IPS-NIHi7 (cell line): ENCODE measurements around the gene SBNO2.
A peak's percentile ranks its signal among the peaks of the same experiment; 100 is the strongest.
"Not testable (repeated sequence)": the region's sequence is repeated elsewhere in the genome, so short reads cannot be mapped to it uniquely, and the experiment has no call there.

Source experiments
- DNase-seq: peaks from one replicate; pipeline ENCODE4 v3.0.0; 2012; ENCODE audit warnings: mixed read lengths; ENCODE audit errors: extremely low spot score

The SBNO2 gene

DNA sequence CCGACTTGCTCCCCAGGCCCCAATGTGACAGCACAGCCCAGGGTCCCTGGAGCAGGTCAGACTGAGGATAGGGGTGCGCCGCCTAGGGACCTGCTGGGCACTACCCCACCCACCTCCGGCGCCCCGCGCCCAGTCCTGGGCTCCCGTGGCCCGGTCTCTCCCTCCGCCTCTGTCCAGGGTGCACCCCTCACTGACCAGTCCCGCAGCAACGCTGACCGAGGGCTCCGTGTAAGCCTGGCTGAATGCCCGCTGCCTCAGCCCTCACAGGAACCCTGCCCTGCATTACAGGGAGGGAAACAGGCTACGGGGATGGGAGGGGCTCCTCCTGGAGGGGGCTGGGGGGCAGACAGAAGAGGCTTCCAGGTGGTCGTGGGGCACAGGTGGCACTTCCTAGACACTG lies 38.6 kb downstream of the SBNO2 start:
- DNase-seq, result no peak

DNA sequence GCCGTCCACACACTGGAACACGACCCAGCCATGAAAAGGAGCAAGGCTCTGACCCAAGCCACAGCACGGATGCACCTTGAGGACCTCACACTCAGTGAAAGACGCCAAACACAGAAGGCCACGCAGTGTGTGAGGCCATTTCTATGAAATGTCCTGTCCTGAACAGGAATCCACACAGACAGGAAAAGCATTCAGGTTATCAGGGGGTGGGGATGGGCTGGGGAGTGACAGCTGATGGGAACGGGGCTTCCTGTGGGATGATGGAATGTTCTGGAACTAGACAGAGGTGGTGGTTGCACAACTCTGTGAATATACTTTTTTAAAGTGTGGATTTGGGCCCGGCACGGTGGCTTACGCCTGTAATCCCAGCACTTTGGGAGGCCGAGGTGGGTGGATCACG lies 39.6 kb downstream of the SBNO2 start:
- no peak for DNase-seq

DNA sequence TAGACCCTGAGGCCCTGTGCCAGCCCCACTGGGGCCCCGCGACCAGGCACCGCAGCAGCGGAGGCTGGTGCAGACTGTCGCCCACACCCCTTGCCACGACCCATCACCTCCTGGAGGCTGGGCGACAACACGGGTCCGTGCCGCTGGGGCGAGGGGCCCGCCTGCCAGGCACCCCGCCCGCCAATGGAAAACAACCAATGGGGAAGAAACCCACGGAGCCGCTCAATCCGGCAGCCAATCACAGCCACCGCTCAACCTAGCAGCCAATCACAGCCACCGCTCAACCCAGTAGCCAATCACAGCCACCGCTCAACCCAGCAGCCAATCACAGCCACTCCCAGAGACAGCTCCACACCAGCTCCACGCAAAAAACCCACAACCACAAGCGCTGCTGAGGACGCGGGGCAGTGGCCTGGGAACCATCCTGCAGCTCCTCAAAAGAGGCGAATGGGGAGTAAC lies 40.6 kb downstream of the SBNO2 start:
- DNase-seq, result peak; percentile 85

DNA sequence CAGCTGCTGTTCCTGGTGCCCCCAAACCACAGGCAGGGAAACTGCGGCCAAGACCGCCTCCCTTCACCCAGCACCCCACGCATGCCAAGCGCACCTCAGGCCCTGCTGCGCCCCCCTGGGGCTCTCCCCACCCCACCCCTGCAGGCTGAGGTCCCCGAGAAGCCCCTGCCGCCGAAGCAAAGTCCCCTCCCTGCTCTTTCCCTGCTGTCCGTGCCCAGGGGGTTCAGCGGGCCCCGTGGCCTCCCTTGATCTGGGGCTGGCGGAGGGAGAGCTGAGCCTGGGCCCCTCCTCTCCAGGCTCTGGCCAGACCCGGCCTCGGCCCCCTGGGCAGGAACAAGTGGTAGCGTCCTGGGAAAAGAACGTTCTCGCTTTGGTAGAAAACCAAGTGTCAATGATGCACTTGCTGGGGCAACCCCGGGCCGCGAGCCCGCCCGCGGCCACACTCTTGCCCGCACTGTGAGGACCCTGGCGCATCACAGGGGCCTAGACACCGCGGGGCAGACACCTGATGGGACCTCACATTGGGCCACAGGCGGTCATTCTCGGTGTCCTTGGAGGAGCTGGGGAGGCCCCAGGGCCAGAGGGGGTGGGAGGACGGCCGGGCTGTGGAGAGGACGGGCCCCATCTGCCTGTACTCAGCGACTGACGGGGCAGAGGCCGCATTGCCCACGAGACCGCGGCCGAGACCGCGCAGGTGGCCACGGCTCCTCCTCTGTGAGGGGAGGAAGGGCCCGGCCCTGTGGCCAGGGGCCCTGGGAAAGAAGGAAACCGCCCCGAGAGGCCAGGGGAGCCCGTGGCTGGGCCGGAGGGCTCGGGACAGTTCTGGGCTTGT lies 41.3 kb downstream of the SBNO2 start:
- no peak for DNase-seq

DNA sequence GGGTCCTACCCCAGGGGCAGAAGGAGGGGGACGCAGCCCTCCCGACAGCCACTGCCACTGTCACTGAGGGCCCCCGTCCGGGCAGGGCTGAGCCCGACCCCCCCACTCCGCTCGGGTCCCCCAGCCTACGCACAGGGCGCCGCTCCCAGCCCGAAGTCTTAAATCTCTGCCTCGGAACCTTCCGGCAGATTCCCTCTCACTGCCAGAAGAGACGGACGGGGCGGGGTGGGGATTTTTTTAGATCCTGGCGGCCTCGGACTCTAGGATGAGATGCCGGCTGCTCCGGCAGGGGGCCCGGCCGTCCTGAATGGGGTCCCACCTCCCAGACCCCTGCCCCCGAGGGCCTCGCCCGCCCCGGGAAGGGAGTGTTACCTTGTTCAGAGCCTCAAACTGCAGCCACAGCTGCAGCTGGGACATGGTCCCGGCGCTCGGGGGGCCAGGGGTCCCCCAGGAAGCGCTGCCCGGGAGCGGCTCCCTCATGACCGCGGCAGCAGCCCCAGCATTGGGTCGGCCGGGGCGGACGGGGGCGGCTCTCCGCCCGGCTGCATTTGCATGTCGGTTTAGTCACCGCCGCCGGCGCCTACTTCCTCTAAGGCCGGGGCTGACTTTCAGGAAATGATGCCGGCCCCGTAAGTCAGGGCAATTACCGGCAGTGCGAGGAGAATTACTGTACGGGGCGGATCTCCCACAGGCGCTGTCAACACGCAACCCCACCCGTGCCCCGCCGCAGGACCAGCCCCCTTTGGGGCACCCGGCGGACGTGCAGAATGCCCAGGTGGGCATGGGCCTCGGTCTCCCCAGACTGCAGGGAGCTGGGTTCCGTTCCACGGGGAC lies 42.1 kb downstream of the SBNO2 start:
- peak; percentile 81 for DNase-seq

DNA sequence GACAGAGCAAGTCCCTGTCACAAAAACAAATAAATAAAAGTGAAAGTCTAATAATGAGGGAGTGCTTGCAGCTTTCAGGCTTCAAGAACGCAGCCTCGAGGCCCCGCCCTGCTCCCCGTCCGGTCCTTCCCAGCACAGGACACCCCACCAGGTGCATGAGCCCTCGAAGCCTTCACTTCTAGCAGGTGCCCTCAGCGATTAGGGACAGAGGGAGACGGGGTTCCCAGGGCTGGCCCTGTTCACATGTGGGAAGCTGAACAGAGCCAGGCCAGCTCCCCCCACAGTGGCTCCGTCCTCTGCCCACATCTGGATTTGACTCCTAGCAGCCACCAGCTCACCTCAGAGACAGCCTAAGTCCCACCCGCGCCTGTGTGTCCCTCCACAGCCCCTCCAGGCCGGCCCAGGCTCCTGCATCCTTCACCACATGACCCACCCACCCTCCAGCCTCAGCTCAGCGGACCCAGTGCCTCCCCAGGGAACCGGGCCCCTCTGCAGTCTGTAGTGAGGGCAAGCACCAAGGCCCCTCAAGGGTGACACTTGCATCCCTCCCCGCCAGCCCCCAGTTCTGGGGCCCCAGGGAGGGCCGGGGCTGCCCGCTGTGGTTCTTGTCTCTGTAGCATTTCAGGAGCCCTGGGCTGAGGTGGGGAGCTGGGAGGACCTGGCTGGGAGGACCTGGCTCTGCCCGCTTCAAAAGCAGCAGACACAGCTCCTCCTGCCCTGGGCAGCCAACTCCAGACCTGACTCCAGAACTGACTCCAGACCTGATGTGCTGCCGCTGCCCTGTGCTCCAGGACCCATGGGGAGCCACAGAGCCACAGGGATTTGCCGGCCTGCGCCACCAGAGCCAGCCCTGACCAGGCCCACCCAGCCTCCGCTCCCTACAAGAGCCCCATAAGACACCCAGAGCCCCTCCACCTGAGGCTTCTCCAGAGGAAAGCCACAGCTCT lies 43.0 kb downstream of the SBNO2 start:
- no peak for DNase-seq

DNA sequence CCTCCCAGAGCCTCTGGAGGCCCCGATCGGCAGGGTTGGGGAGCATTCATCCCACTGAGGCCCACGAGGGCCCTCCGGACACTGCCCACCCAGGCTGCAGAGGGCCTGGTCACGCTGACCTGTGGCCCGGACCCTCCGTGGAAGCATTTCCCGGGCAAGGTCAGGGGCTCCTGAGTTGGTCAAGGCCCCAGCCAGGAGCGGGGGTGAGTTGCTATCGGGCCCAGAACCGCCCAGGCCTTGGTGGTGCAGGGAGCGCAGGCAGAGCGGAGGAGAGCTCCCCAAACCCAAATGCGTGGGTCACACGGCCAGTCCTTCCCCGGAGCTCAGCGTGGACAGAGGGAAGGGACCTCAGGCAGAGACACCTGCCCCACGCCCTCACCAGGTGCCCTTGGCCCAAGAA lies 44.5 kb downstream of the SBNO2 start:
- DNase-seq, result no peak

DNA sequence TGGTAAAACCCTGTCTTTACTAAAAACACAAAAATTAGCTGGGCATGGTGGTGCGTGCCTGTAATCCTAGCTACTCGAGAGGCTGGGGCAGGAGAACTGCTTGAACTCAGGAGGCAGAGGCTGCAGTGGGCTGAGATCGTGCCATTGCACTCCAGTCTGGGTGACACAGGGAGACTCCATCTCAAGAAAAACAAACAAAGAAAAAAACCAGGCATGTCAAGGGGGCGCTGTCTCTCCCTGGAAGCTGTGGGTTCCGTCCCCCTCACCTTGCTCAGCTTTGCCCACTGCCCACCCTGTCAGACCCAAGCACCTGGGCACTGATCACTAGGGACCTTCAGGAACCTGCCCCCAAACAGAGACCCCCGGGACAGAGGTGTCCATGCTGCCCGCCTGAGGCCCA lies 45.0 kb downstream of the SBNO2 start:
- DNase-seq, result not testable (repeated sequence)

DNA sequence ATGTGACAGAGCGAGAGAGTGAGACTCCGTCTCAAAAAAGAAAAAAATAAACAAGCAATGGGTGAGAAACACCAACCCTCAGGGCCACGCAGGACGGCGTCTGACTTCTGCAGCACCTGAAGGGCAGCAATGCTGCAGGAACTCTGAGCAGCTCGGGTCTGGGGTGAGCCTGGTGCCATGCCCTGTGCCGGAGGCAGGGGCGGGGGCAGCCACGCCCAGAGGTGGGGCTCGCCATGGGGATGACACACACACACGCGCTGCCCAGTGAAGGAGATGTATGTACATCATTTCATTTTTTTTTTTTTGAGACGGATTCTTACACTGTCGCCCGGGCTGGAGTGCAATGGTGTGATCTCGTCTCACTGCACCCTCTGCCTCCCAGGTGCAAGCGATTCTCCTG lies 46.0 kb downstream of the SBNO2 start:
- no peak for DNase-seq

DNA sequence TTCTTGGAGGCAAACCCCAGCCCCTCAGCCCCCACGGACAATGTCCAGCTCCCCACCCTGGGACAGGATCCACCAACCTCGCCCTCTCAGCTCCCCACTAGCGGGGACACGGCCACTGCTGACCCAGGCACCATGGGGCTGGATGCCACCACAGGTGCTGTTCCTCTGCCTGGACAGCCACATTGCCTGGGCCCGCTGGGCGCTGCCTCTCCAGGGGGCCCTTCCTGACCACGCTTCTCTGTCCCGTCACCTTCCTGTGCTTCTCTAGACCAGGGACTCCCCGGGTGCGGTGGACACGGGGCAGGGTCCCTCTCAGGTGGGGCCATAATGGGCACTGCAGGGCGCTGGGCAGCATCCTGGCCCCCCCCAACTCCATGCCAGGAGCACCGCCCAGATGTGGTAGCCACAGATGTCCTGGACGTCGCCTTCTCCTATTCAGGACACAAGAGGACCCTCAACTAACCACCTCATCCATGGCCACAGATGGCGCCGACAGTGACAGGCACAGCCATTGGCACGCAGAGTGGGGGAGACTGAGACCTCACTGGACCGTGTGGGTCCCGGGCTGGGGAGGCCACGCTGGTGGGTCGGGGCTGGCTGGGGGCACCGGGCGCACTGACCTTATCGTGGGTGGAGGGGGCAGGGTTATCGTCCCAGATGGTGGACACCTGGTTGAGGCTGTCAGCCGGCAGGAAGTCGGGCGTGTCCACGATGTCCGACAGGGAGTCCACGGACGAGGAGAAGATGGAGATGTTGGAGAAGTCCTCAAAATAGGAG lies 46.9 kb downstream of the SBNO2 start:
- no peak for DNase-seq

DNA sequence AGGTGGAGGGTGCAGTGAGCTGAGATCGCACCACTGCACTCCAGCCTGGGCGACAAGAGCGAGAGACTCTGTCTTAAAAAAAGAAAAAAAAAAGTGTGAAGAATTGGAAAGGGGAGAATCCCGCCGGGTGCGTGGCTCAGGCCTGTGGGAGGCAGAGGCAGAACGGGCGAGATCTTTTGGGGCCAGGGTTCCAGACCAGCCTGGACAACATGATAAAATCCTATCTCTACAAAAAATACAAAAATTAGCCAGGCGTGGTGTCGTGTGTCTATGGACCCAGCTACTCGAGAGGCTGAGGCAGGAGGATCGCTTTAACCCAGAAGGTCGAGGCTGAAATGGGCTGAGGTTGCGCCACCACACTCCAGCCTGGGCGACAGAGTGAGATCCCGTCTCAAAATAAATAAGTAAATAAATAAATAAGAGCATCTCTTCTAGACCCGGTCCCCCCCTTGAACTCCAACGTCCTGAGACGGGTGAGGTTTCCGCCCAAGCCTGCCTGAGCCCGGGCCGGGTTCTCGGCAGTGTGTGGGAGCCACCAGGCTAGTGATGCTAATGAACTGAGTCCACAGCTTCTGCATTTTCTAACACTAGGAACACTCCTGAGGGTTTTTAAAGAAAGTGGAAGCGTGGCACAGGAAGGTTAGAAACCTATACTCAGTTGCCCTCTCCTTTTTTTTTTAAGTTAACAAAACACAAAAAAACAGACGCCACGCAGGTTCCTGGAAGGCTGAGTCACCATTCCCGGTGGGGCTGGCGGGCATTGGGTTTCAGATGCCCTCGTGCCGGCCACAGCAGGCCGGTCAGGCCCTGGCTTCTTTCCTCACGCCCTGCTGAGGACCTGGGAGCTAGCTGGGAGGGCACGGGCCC lies 48.2 kb downstream of the SBNO2 start:
- DNase-seq, result no peak

DNA sequence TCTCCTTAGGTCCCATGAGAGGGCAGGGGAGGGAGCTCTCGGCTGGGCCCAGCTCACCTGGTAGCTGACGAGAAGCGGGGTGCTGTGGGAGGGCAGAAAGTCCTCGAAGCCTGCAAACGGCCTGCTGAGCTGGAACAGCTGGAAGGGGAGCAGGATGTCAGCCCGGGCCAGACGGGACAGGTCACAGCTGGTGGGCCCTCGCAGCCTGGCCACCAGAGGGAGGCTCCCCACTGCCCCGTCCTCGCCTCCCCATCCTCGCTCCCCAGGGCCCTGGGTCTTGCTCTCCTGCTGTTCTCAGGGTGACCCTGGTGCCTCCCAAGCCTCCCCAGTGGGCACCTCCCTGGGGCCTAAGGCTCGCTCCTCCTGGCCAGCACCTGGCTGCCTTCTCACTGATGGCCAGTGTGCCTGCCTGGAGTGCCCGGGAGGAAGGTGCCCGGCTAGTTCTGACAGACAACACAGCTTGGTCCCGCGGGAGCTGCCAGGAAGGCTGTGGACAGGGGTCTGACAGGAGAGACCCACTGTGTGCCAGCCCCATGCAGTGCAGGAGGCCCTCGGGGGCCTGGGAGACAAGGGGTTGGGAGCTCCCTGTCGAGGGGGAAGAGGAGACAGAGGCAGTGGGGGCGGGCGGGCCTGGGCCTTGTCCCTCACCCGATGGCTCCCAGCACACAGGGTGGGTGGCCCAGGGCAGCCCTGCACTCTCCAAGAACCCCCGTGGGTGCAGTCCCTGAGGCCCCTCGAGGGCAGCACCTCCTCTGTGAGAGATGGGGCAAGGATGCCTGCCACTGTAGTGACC lies 50.0 kb downstream of the SBNO2 start:
- DNase-seq, result no peak

DNA sequence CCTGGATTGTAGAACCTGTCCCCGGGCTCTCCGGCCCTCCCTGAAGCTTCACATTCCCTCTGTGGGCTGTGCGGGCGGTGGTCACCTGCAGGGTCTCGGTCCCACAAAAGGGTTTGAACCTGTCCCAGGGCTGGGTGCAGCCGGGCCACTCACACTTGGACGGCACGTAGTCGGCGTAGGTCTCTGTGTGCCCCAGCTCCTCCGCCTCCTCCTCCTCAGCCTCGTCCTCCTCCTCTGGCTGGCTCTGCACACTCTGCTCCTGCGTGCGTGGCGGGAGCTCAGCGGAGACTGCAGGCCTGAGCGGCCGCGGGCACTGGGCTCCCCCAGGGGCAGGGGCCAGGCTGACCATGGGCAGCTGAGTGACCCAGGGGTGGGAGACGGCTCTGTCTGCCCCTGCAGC lies 50.7 kb downstream of the SBNO2 start:
- DNase-seq, result no peak

DNA sequence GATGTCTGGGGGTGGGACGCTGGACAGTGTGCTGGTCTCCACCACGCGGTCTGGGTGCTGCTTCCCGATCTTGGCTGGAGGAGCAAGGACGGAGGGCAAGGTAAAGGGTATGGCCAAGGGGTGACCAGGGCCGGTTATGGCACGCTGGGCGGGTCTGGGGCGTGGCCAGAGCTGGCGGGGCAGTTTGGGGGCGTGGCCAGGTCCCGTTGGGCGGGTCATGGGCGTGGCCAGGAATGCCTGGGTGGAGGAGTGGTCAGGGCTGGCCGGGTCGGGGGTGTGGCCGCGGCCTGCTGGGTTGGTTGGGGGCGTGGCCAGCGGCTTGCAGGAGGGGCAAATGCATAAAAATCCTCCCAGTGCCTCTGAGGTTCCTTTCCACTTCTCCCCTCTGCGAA lies 51.1 kb downstream of the SBNO2 start:
- peak; percentile 98 for DNase-seq

DNA sequence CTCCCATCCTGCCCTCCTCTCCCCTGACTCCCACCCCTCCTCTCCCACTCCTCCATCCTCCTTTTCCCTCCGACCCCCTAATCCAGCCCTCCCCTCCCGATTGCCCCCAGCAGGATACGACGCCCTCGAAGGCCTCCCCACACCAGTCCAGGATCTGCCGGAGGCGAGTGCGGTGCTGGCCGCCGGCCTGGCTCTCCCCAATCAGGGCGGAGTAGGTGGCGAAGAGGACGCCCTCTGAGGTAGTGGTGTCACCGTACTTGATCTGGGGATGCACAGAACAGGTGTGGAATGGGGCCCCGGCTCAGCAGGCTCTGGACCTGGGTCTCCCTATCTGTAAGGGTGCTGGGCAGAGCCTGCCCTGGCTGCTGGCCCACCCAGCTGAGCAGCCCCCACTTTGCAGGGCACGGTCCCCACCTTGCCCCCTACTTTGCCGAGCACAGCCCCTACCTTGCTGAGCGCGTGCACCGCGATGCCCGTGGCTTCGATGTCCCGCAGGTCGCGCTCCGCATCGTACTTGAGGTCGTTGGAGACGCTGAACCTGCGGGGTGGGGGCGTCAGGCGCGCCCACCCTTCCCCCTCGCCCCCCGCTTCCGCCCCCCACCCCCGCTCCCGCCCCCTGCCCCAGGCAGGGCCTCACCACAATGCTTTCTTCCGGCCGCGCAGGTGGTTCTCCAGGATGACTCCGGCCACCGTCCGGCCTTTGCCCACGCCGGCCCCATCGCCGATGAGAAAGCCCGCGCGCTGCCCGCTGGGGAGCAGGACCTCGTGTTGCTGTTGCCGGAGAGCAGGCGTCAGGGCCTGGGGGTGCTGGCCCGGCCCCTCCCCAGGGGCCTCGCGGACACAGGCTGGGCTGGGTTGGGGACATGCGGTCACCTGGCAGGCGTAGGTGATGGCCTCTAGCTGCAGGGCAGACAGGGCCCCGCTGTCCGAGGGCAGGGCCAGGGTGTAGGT lies 51.8 kb downstream of the SBNO2 start:
- DNase-seq, result no peak

DNA sequence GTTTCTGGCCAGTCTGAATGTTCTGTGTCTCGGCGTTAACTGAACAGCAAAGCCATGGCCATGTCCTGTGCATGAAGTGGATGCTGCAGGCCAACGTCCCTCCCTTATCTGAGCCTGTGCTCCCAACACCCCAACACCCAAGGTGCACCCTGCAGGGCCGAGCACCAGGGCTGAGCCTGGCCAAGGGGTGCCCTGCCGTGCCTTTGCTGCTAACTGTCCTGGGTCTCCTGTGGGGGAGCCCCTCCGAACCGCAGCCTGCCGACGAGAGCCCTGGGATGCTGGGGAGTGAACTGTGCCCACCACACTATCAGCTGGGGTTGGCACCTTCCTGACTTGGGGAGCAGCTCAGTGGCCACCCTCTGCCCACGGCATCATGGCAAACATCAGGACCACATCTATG lies 52.7 kb downstream of the SBNO2 start:
- no peak for DNase-seq

DNA sequence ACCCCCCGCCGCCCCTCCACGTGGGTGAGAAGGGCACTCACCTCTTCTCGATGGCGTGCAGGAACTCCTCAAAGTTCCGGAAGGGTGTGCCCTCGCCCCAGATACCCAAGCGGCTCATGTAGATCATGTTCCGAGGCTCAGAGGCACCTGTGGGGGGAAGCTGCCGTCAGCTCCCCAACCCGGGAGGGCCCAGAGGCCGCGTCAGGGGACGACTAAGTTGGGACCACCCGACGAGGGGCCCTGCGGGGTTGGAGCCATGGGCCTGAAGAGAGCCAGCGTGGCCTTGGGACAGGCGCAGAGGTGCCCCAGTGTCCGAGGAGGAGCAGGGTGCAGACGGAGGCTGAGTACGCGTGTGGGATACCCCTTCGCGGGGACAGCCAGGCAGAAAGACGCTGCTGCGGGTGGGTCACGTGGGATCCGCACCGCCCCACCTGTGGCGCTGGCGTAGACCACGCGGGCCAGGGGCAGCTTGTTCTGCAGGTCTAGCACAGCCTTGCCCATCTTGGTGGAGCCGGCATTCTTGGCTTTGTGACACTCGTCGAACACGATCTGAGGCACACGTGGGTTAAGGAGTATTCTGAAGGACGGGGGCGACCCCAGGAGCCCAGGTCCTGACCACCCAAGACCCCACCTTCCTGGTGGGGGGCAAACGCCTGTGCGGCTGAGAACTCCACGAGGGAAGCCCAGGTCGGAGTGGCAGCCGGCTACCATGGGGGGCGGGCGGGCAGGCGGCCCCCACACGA lies 54.4 kb downstream of the SBNO2 start:
- no peak for DNase-seq
